Activated naive CD8-positive, alpha-beta T cell (primary cell): ENCODE data around the gene CXorf65.

ENCODE experiments used
- H3K27ac Mint-ChIP-seq: one replicate; pipeline ENCODE4 v1.8.0; 2021; ENCODE audit warnings: mixed read lengths
- H3K27me3 Mint-ChIP-seq: one replicate; pipeline ENCODE4 v1.8.0; 2021; ENCODE audit warnings: mixed read lengths
- H3K36me3 Mint-ChIP-seq: one replicate; pipeline ENCODE4 v1.8.0; 2021; ENCODE audit warnings: mixed read lengths
- H3K4me1 Mint-ChIP-seq: one replicate; pipeline ENCODE4 v1.8.0; 2021; ENCODE audit warnings: low read depth, mixed read lengths
- H3K4me3 Mint-ChIP-seq: one replicate; pipeline ENCODE4 v1.8.0; 2021; ENCODE audit warnings: mild to moderate bottlenecking, mixed read lengths
- H3K9me3 Mint-ChIP-seq: one replicate; pipeline ENCODE4 v1.8.0; 2021; ENCODE audit warnings: low read depth, mixed read lengths

CXorf65 gene

DNA sequence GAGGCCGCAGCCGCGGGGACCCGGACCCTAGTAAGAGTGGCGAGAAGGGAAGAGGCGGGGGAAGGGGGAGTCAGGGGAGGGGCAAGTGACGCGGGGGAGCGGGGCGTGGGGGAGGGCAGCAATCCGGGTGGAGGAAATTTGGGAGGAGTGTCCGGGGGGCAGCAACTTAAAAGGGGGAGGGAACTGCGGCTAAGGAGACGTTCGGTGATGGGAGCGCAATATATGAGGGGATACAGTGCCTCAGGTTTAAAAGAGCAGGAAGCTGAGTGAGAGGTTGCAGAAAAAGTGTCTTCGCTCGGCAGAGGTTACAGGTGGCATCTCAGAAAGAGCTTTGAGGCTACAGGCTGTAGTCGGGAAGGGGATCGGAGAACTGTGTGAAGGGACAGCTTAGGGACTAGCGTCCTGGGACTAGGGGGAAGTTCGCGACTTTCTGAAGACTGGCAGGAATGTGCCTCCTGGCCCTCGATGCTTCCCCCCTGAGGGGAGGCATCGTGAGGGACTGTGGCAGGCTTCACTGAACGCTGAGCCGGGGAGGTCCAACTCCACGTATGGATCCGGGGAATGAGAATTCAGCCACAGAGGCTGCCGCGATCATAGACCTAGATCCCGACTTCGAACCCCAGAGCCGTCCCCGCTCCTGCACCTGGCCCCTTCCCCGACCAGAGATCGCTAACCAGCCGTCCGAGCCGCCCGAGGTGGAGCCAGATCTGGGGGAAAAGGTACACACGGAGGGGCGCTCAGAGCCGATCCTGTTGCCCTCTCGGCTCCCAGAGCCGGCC is 10.4 kb downstream of the CXorf65 start:
- H3K9me3 Mint-ChIP-seq, result no peaks in the 10 kb centered on the region
- H3K4me3 Mint-ChIP-seq, result peak overlapping the region; percentile 97
- H3K36me3 Mint-ChIP-seq, result no peaks in the 10 kb centered on the region
- H3K4me1 Mint-ChIP-seq, result peaks cover 41% of the 10 kb centered on the region
- H3K27ac Mint-ChIP-seq, result peak overlapping the region; percentile 91
- H3K27me3 Mint-ChIP-seq, result no peaks in the 10 kb centered on the region

DNA sequence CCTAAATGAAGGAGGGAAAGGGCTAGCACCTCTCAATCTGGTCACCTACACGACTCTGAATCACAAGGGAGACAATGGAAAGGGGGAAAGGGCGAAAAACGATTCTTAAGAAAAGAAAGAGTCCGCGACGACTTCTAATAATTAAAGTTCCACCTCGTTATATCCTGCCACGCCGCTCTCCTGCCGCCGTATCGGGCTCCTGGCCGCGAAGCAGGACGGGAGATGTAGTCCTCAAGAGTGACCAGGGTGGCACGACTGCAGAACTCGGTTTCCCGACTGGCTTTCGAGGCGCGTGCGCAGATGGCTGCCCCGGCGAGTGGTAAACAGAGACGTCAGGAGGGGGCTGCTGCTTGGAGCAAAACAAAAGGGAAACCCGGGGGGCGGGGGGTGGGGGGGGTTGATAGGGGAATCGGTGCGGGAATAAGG is 11.0 kb downstream of the CXorf65 start, which contains the start of gene FOXO4:
Gene FOXO4, plus strand, starts transcription at position 297 of the 426 bp plus-strand sequence. CDS start 678 bp downstream, outside the sequence.
- Mint-ChIP-seq H3K4me3 (peak within 1 kb of the TSS; percentile 97), H3K27me3 (no peaks in the 10 kb centered on the region), H3K9me3 (no peaks in the 10 kb centered on the region), H3K4me1 (peaks cover 35% of the 10 kb centered on the region), H3K36me3 (no peaks in the 10 kb centered on the region), H3K27ac (peak within 1 kb of the TSS; percentile 91)

- no peaks in the 10 kb centered on the region for H3K27me3 Mint-ChIP-seq
- peaks cover 32% of the 10 kb centered on the region for H3K4me1 Mint-ChIP-seq
- H3K9me3 Mint-ChIP-seq, result no peaks in the 10 kb centered on the region
These were observed 11.5 kb downstream of the CXorf65 start for GRCh38 chrX:71095033-71095432.

DNA sequence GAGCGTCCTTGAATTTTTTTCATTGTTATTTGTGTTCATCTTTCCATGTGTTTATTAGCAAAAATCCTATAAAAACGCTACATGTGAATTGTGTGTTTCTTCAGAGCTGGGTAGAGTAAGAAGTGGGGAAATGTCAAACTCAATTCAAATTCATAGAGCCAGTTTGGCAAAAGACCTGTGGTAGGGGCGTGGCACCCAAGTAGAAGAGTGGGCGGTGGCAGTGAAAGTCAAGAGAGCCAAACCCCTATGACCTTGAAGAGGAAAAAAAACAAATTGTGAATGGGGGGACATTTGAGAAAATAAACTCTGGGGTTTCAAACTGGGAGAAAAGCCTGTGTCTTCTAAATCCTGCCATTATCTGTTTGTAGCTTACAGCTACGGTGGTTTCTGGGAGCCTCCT is 15.3 kb downstream of the CXorf65 start:
- H3K4me3 Mint-ChIP-seq, result no peak overlapping the region
- H3K9me3 Mint-ChIP-seq, result no peaks in the 10 kb centered on the region
- H3K27ac Mint-ChIP-seq, result no peak overlapping the region
- peaks cover 8% of the 10 kb centered on the region for H3K4me1 Mint-ChIP-seq
- no peaks in the 10 kb centered on the region for H3K36me3 Mint-ChIP-seq
- no peaks in the 10 kb centered on the region for H3K27me3 Mint-ChIP-seq

More at GRCh38 chrX:71095033-71095432, 11.5 kb downstream of the CXorf65 start:
- H3K36me3 Mint-ChIP-seq, result no peaks in the 10 kb centered on the region
- H3K27ac Mint-ChIP-seq, result peak overlapping the region; percentile 70
- H3K4me3 Mint-ChIP-seq, result peak overlapping the region; percentile 97

DNA sequence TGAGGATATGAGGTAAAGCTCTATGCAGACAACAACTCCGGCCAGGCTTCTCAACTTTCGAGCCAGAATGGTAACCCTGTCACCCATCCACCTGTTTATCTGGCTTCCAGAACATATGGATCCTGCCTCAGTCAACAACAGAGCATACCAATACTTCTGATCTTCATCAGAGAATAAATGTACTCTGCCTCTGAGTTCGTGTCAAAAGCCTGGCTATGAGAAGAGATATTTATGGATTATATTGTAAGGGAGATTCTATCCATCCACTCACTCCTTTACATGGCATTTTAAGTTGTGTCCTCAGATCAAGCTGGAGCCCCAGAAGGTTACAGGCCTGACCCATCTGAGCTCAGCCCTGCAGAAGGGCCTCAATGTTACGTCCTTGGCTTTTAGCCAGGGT is 20.6 kb downstream of the CXorf65 start:
- Mint-ChIP-seq H3K9me3 (no peaks in the 10 kb centered on the region), H3K4me1 (peaks cover 7% of the 10 kb centered on the region), H3K27me3 (no peaks in the 10 kb centered on the region), H3K27ac (no peak overlapping the region), H3K4me3 (no peak overlapping the region), H3K36me3 (no peaks in the 10 kb centered on the region)

DNA sequence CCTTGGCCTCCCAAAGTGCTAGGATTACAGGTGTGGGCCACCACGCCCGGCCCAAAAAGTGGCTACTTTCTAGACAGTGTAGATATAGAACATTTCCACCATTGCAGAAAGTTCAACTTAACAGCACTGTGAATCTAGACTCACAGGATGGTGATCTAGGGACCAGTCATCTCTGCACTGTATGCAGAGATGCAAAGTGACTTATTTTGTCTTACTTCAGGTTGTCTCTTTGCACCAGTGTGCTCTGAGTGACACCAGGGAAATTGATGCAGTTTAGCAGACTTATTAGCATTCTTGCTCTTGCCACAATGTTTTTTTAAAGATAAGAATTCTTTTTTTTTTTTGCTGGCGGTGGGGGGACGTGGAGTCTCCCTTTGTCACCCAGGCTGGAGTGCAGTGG is 23.7 kb downstream of the CXorf65 start:
- Mint-ChIP-seq H3K27ac (no peak overlapping the region), H3K36me3 (no peaks in the 10 kb centered on the region), H3K9me3 (no peaks in the 10 kb centered on the region), H3K4me1 (peaks cover 7% of the 10 kb centered on the region), H3K4me3 (no peak overlapping the region), H3K27me3 (no peaks in the 10 kb centered on the region)

DNA sequence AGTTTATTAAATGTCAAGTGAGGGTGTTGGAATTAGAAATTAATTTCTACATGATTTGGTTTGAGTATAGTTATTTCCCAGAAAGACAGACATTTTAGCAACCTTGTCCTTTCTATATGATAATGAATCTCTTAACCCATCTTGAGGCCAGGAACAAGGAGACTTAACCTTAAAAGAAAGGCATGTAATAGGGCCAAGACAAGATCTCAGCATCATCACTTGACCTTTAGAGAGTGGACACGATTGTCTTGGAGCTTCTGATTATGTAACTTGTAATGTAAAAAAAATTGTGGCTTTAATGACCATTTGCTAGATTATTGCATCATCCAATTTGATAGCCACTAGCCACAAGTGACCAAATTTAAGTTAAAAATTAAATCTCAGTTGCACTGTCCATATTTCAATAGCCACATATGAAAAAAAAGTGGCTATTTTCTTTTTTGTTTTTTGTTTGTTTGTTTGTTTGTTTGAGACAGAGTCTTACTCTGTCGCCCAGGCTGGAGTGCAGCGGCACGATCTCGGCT is 24.4 kb downstream of the CXorf65 start:
- no peaks in the 10 kb centered on the region for H3K36me3 Mint-ChIP-seq
- no peak overlapping the region for H3K4me3 Mint-ChIP-seq
- H3K27me3 Mint-ChIP-seq, result no peaks in the 10 kb centered on the region
- H3K9me3 Mint-ChIP-seq, result no peaks in the 10 kb centered on the region
- peaks cover 7% of the 10 kb centered on the region for H3K4me1 Mint-ChIP-seq
- H3K27ac Mint-ChIP-seq, result no peak overlapping the region

- H3K9me3 Mint-ChIP-seq, result no peaks in the 10 kb centered on the region
- H3K4me3 Mint-ChIP-seq, result no peak overlapping the region
- H3K27ac Mint-ChIP-seq, result no peak overlapping the region
- no peaks in the 10 kb centered on the region for H3K36me3 Mint-ChIP-seq
- H3K27me3 Mint-ChIP-seq, result no peaks in the 10 kb centered on the region
- H3K4me1 Mint-ChIP-seq, result peaks cover 7% of the 10 kb centered on the region
These were observed 25.0 kb downstream of the CXorf65 start for GRCh38 chrX:71081330-71082123.

DNA sequence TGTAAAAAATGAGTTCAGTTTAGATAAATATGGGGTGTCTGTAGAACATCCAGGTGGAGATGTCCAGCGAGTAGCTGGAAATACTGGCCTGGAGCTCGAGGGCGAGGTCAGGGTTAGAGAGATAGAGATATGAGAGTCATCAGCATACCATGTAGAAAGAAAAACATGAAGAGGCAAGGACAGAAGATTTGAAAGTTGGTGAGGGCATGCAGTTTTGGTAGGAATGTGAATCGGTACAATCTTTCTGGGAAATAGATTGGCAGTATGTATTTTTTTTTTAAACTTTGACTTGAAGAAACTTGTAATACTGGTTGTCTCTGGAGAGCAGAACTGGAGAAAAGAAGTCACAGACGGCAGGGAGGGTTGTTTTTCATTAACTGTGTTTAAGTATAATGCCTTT is 36.0 kb downstream of the CXorf65 start:
- Mint-ChIP-seq H3K9me3 (no peaks in the 10 kb centered on the region), H3K27ac (no peak overlapping the region), H3K4me3 (no peak overlapping the region), H3K36me3 (no peaks in the 10 kb centered on the region), H3K4me1 (peaks cover 15% of the 10 kb centered on the region), H3K27me3 (no peaks in the 10 kb centered on the region)

- Mint-ChIP-seq H3K4me1 (peaks cover 23% of the 10 kb centered on the region), H3K27me3 (no peaks in the 10 kb centered on the region), H3K27ac (peak within 1 kb of the TSS; percentile 94), H3K9me3 (no peaks in the 10 kb centered on the region), H3K36me3 (peaks cover 2% of the 10 kb centered on the region), H3K4me3 (peak within 1 kb of the TSS; percentile 99)
These were observed 38.3 kb downstream of the CXorf65 start, which contains the start of gene SNX12 for GRCh38 chrX:71068044-71068918. Gene SNX12, minus strand, starts transcription at chrX:71068334. Its CDS starts 28 bp downstream, at chrX:71068306.

DNA sequence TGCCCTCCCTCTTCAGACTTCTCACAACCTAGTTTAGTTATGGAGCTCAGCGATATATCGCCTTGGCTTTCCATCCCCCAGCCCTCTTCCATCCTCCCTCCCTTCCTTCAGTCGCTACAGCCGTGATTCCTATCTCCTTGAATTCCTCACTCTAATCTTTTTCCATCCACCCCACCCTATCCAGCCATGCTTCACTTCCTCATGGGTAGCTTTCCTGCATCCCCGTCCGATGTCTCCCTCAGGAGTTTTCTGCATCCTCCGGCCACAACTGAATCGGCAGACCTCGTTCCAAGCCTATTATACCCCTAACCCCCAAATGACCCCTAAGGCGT is 38.9 kb downstream of the CXorf65 start:
- peaks cover 23% of the 10 kb centered on the region for H3K4me1 Mint-ChIP-seq
- no peaks in the 10 kb centered on the region for H3K27me3 Mint-ChIP-seq
- peak overlapping the region; percentile 99 for H3K4me3 Mint-ChIP-seq
- peak overlapping the region; percentile 94 for H3K27ac Mint-ChIP-seq
- H3K9me3 Mint-ChIP-seq, result no peaks in the 10 kb centered on the region
- H3K36me3 Mint-ChIP-seq, result peaks cover 2% of the 10 kb centered on the region

DNA sequence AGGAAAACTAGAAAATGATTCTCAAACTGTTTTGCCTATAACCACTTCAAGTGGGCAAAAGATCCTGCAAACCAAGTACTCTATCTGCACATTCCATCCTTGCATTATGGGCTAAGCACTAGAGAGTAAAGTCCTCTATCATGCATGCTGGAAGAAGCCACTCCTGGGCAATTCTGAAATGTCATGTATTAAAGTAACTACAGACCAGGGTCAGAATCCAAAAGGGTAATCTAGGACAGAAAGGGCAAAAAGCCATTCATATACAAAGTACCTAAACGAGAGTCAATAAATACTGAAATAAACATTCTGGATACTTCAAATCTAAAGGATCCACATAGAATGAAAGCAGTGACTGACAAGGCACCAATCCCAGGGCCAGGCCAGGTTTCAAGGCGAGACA is 39.5 kb downstream of the CXorf65 start:
- peaks cover 23% of the 10 kb centered on the region for H3K4me1 Mint-ChIP-seq
- peak overlapping the region; percentile 99 for H3K4me3 Mint-ChIP-seq
- no peaks in the 10 kb centered on the region for H3K9me3 Mint-ChIP-seq
- peak overlapping the region; percentile 94 for H3K27ac Mint-ChIP-seq
- H3K36me3 Mint-ChIP-seq, result peaks cover 2% of the 10 kb centered on the region
- H3K27me3 Mint-ChIP-seq, result no peaks in the 10 kb centered on the region

DNA sequence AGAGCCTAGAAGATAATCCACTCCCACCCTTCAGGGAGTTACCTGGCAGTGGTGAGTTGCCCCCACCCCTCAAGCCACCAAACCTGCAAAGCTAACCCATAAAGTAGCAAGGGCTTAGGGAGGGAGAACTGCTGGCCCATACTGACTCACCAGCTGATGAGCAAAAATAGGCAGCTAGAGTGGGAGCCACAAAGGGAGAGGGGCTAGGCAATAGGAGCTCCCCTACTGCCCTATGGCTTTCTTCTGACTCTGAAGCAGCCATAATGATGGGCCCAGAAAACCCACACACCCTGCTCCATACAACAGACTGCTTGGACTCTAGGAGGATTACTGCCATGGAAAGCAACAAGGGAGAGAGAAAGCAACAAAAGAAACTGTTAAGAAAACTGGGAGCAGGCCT is 46.4 kb downstream of the CXorf65 start:
- Mint-ChIP-seq H3K4me3 (no peak overlapping the region), H3K4me1 (peaks cover 41% of the 10 kb centered on the region), H3K27ac (no peak overlapping the region), H3K27me3 (no peaks in the 10 kb centered on the region), H3K36me3 (peaks cover 6% of the 10 kb centered on the region), H3K9me3 (no peaks in the 10 kb centered on the region)

- Mint-ChIP-seq H3K9me3 (no peaks in the 10 kb centered on the region), H3K27me3 (no peaks in the 10 kb centered on the region)
These were observed 48.6 kb downstream of the CXorf65 start for GRCh38 chrX:71057848-71058530.

More at GRCh38 chrX:71057848-71058530, 48.6 kb downstream of the CXorf65 start:
- Mint-ChIP-seq H3K4me1 (peaks cover 33% of the 10 kb centered on the region), H3K27ac (no peak overlapping the region), H3K36me3 (peaks cover 4% of the 10 kb centered on the region), H3K4me3 (no peak overlapping the region)
